Uterus (tissue), 4 donors: ENCODE measurements around the gene CDC20. TPM values are rescaled to one million over a fixed set of nuclear protein-coding genes. Genes with fewer than 3 reads are reported as not detected.

Experiments
- DNase-seq, 2 donors: peaks; one replicate each; pipeline ENCODE4 v3.0.0-alpha.2; 2019 to 2020
- H3K27ac ChIP-seq, 2 donors: fragments of 200-600 bp; sonication (generic); 1 replicate in 1 of 2; 2 replicates in 1 of 2; pipeline ENCODE4 v1.5.1; 2016 to 2018
- H3K27me3 ChIP-seq, 2 donors: fragments of 200-600 bp; sonication (generic); one replicate each; pipeline ENCODE4 v1.5.1; 2018 to 2019; ENCODE audit warnings: control low read depth in 1 of 2
- H3K36me3 ChIP-seq, 2 donors: fragments of 200-600 bp; sonication (generic); one replicate each; pipeline ENCODE4 v1.5.1; 2019; ENCODE audit warnings: control low read depth in 1 of 2
- H3K4me1 ChIP-seq, 2 donors: fragments of 200-600 bp; sonication (generic); one replicate each; pipeline ENCODE4 v1.5.1; 2018 to 2019; ENCODE audit warnings: control low read depth in 1 of 2
- H3K4me3 ChIP-seq, 2 donors: fragments of 200-600 bp; sonication (generic); 1 replicate in 1 of 2; 2 replicates in 1 of 2; pipeline ENCODE4 v1.5.1; 2018 to 2019; ENCODE audit warnings: mild to moderate bottlenecking in 1 of 2
- H3K9me3 ChIP-seq, 2 donors: fragments of 200-600 bp; sonication (generic); one replicate each; pipeline ENCODE4 v1.5.1; 2019; ENCODE audit warnings: control low read depth in 1 of 2
- CTCF ChIP-seq, 4 experiments: fragments of 200-600 bp in 2 of 4; fragments of 450-650 bp in 2 of 4; sonication (generic) in 2 of 4; IDR thresholded peaks; one replicate each; pipeline ENCODE4 v1.5.1; 2016 to 2019; ENCODE audit warnings: antibody characterized with exemption in 4 of 4, mild to moderate bottlenecking in 2 of 4, moderate library complexity in 1 of 4
- POLR2A ChIP-seq, 2 donors: fragments of 450-650 bp; IDR thresholded peaks; one replicate each; pipeline ENCODE4 v1.6.1; 2016; ENCODE audit warnings: antibody characterized with exemption in 2 of 2, mild to moderate bottlenecking in 1 of 2, moderate library complexity in 1 of 2
- intact Hi-C: fragments of 100-400 bp; cut with DNase I; formaldehyde crosslinking; loops from one replicate; pipeline ENCODE4 v1.15.1; 2023; ENCODE audit warnings: low total_unique reads
- total RNA-seq, 4 donors: library from RNA; depleted of rRNA in 3 of 4; stranded (reverse); fragments of >200 nt in 3 of 4; gene quantifications; one replicate each; pipeline versions ENCODE4 v1.1.0 to v1.2.4, GENCODE V29; 2014 to 2023
- donor health status: DM: yes; HTN: yes; CAD: no.

CDC20 gene
- total RNA-seq, 4 donors from 2014 or later, result 1.3 to 20.3 TPM; not detected in 2

DNA sequence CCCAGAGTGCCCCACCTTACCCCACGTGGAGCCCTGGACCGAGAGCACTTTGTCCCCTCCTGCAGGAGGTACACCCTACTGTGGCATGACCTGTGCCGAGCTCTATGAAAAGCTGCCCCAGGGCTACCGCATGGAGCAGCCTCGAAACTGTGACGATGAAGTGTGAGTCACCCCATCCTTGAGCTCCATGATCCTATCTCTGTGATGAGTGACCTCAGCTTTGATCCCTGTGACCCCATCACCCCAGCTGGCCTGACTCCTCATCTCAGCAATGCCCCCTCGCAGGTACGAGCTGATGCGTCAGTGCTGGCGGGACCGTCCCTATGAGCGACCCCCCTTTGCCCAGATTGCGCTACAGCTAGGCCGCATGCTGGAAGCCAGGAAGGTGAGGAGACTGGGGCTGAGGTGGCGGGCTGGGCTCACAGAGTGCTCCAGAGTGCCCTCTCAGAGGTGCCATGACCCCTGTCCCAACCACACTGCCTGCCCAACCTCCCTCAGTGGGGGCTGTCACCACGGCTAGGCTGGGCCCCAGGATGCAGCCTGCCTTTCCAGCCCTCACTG lies 37.4 kb upstream of the CDC20 start:
- intact Hi-C loops, result no loop called here
- no peaks in the 10 kb centered on the region for H3K27me3 ChIP-seq
- H3K9me3 ChIP-seq, result no peaks in the 10 kb centered on the region
- no peak overlapping the region for H3K4me3 ChIP-seq
- no peak overlapping the region for H3K27ac ChIP-seq
- no peak for TF ChIP-seq POLR2A (IDR thresholded peaks at IDR 0.05)
- no peak for TF ChIP-seq CTCF (IDR thresholded peaks at IDR 0.05)
- DNase-seq, result no peak
- no peaks in the 10 kb centered on the region for H3K4me1 ChIP-seq
- H3K36me3 ChIP-seq, result no peaks in the 10 kb centered on the region

DNA sequence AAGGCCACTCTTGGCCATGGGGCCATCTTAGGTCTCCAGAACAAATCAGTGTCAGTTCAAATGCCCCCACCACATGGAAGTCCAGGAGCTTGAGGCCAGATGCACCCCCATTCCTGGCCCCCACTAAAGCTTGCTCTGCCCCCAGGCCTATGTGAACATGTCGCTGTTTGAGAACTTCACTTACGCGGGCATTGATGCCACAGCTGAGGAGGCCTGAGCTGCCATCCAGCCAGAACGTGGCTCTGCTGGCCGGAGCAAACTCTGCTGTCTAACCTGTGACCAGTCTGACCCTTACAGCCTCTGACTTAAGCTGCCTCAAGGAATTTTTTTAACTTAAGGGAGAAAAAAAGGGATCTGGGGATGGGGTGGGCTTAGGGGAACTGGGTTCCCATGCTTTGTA lies 36.3 kb upstream of the CDC20 start:
- Histone ChIP-seq H3K4me3 (no peak overlapping the region), H3K9me3 (no peaks in the 10 kb centered on the region), H3K27me3 (no peaks in the 10 kb centered on the region), H3K27ac (no peak overlapping the region), H3K36me3 (no peaks in the 10 kb centered on the region), H3K4me1 (no peaks in the 10 kb centered on the region)
- DNase-seq, result no peak
- no peak for TF ChIP-seq POLR2A (IDR thresholded peaks at IDR 0.05)
- intact Hi-C loops, result no loop called here

GRCh38 chr1:43324810-43325209 lies 34.0 kb upstream of the CDC20 start:
- no peak overlapping the region for H3K27ac ChIP-seq
- no peaks in the 10 kb centered on the region for H3K27me3 ChIP-seq
- intact Hi-C loops, result no loop called here
- TF ChIP-seq POLR2A (IDR thresholded peaks at IDR 0.05) (no peak), CTCF (IDR thresholded peaks at IDR 0.05) (no peak)
- H3K36me3 ChIP-seq, result no peaks in the 10 kb centered on the region
- H3K9me3 ChIP-seq, result no peaks in the 10 kb centered on the region
- H3K4me1 ChIP-seq, result no peaks in the 10 kb centered on the region
- no peak for DNase-seq
- H3K4me3 ChIP-seq, result no peak overlapping the region

GRCh38 chr1:43325381-43325780 lies 33.4 kb upstream of the CDC20 start:
- no peak for DNase-seq
- Histone ChIP-seq H3K4me1 (no peaks in the 10 kb centered on the region), H3K9me3 (no peaks in the 10 kb centered on the region), H3K27ac (no peak overlapping the region), H3K4me3 (no peak overlapping the region), H3K27me3 (no peaks in the 10 kb centered on the region), H3K36me3 (no peaks in the 10 kb centered on the region)
- intact Hi-C loops, result no loop called here
- TF ChIP-seq POLR2A (IDR thresholded peaks at IDR 0.05), result no peak
- TF ChIP-seq CTCF (IDR thresholded peaks at IDR 0.05), result no peak

DNA sequence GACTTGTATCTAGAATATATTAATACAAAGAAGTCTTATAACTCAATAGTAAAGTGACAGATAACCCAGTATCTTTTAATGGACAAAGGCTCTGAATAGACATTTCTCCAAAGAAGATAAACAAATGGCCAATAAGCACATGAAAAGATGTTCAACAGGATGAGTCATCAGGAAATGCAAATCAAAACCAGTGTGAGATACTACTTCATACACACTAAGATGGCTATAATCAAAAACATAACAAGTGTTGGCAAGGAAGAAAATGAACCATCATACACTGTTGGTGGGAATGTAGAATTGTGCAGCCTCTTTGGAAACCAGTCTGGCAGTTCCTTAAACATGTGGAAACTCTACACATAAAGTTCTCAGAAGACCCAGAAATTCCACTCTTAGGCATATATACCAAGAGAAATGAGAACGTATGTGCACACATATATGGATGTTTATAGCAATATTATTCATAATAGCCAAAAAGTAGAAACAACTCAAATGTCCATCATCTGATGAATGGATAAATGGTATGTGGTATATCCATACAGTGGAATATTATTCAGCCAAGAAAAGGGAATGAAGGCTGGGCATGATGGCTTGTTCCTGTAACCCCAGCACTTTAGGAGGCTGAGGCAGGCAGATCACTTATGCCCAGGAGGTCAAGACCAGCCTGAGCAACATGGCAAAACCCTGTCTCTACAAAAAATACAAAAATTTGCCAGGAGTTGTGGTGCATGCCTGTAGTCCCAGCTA lies 31.1 kb upstream of the CDC20 start:
- no peak overlapping the region for H3K27ac ChIP-seq
- DNase-seq, result no peak
- intact Hi-C loops, result no loop called here

More for the DNA sequence above, 31.1 kb upstream of the CDC20 start:
- H3K4me1 ChIP-seq, result no peaks in the 10 kb centered on the region
- no peaks in the 10 kb centered on the region for H3K9me3 ChIP-seq
- TF ChIP-seq POLR2A (IDR thresholded peaks at IDR 0.05), result no peak
- TF ChIP-seq CTCF (IDR thresholded peaks at IDR 0.05), result no peak
- H3K27me3 ChIP-seq, result no peaks in the 10 kb centered on the region
- H3K36me3 ChIP-seq, result no peaks in the 10 kb centered on the region
- H3K4me3 ChIP-seq, result no peak overlapping the region
